HG03064 (cell line): ENCODE measurements around the gene PAK4.

Experiments used
- ATAC-seq: cut with Tn5 transposase; IDR thresholded peaks from one replicate; pipeline ENCODE4 v1.9.1; 2021; ENCODE audit warnings: low read depth; ENCODE audit not compliant: unreplicated experiment

Gene PAK4

DNA sequence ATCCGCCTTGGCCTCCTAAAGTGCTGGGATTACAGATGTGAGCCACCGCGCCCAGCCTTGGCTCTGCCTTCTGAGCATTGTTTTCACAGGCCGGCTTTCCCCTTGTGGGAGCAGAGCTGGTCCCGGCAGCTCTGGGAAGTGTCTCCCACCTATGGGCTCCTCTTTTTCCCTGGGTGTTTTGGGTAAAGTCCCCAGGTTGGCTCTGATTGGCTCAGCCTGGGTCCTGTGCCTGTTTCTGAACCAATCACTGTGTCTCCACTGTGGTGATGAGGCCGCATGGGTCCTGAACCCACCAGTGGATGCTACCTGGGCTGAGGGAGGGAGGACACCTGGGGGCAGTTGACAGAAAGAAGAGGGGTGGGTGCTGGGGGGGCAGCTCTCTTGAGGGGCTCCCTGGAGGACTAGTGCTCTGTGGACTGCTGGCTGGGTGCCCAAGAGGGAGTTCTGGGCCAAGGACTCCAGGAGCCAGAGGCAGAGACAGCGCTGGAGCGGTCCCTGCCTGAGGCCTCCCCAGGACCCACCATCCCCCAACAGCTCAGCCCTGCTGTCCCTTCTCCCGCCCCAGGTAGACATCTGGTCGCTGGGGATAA lies 51.6 kb downstream of the PAK4 start:
- ATAC-seq, result no peak

- no peak for ATAC-seq
These were observed 52.1 kb downstream of the PAK4 start for GRCh38 chr19:39177736-39178135.

- ATAC-seq, result no peak
These were observed 52.9 kb downstream of the PAK4 start for GRCh38 chr19:39178296-39179006.

- no peak for ATAC-seq
These were observed 54.2 kb downstream of the PAK4 start for GRCh38 chr19:39179754-39180153.

DNA sequence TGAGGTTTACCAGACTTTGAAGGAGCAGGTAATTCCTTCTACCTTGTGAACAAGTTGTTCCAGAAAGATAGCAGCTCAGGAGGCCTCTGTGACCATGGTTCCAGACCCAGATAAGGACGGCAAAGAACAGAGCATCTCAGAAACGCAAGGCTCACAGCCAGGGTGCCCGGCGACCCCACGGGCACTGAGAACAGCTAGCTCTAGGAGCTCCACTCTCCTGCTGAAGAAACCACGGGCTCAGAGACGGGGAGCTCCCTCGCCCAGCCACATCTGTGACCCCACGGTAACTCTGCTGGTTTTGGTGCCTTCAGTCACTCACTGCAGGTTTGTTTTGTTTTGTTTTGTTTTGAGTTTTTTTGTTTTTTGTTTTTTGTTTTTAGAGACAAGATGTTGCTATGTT lies 55.2 kb downstream of the PAK4 start:
- ATAC-seq, result no peak

DNA sequence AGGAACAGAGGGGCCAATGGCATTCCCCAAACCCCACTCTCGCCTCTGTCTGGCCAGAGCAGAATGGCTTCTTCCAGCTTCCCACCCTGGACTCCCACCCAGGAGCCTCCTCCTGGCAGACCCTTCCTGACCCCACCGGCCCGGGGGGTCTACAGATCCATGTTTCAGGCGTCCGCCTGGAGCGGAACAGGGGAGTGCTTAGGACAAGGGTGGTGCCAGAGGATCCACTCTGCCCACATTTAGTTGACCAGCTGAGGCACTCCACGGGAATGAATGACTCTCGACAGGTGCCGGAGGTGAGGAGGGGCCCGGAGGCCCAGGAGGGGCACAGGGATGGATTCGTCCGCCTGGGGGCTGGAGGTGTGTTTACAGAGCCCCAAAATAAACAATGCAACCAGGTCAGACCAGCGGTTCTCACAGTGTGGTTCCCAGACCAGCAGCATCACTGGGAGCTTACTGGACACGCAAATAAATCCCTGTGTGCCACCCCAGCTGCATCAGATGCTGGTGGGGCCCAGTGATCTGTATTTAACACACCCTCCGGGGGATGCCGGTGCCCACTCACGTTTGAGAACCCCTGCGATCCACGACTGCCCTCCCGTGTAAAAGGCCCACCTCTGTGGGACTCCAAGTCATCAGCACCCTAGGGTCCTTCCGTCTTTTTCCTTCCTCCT lies 56.1 kb downstream of the PAK4 start:
- no peak for ATAC-seq

DNA sequence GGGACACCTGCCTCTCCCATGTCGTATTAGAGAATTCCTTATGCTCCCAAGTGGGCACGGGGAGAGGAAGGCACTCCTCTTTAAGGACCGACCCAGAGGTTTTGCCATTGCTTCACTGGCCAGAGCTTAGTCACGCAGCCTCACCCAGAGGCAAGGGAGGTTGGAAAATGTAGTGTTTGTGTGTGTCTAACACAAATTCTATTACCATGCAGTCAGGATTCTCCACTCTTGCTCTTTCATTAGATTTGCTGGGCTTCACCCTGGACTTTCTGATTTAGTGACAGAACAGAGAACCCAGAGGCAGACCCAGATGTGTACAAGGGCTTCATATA lies 56.6 kb downstream of the PAK4 start:
- ATAC-seq, result no peak

DNA sequence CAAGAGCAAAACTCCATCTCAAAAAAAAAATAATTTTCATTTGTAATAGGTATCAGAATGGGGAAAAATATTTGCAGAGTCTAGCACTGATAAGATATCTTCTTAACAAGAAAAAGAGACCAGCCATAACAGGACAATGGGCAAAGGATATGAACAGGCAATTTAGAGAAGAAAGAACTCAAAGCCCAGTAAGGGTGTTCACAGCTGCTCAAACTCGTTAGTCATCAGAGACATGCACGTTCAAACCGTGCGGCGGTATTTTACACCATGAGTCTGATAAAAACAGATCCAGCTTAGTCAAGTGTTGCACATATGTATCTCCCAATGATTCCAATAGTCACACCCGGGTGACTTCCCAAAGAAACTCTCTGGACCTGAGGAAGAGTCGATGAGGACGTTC lies 57.5 kb downstream of the PAK4 start:
- no peak for ATAC-seq

GRCh38 chr19:39186391-39186790 lies 60.8 kb downstream of the PAK4 start:
- no peak for ATAC-seq

- ATAC-seq, result no peak
These were observed 62.0 kb downstream of the PAK4 start for GRCh38 chr19:39187552-39187943.

- ATAC-seq, result no peak
These were observed 63.4 kb downstream of the PAK4 start for GRCh38 chr19:39188960-39189359.

GRCh38 chr19:39190768-39191167 lies 65.2 kb downstream of the PAK4 start:
- ATAC-seq, result no peak

DNA sequence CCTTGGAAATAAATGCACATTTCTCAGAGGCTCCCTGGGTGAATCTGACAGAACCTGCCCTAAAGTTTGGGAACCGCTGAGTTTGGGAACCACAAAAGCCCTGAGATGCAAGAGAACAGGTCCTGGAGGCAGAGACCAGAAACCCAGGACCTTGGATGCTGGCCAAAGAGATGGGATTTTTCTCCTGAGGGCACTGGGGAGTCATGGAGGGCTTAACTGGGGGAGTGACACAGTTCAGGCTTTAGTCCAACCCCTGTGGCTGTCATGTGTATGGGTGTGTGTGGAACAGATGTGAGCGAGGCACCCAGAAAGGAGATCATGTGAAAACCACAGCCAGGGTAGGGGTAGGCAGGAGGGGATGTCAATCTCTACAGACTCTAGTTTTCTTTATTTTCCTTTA lies 67.3 kb downstream of the PAK4 start:
- no peak for ATAC-seq

DNA sequence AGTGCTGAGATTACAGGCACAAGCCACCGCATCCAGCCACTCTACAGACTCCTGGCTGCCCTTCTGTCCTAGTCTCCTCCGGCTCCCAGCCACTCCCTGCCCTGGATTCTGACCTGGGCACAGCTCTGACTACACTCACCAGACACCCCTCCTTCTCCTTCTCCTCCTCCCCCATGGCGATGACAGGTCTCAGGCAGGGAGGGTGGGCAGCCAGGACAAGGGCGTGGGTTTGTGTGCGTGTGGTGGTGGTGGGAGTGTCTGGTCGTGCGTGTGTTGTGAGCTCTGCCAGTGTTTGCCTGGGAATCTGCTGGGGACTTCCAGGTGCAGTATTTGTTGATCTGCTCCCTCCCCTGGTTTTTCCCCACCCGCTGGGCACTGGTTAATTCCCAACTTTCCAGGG lies 68.2 kb downstream of the PAK4 start:
- ATAC-seq, result no peak

GRCh38 chr19:39194832-39195542 lies 69.4 kb downstream of the PAK4 start:
- ATAC-seq, result no peak

DNA sequence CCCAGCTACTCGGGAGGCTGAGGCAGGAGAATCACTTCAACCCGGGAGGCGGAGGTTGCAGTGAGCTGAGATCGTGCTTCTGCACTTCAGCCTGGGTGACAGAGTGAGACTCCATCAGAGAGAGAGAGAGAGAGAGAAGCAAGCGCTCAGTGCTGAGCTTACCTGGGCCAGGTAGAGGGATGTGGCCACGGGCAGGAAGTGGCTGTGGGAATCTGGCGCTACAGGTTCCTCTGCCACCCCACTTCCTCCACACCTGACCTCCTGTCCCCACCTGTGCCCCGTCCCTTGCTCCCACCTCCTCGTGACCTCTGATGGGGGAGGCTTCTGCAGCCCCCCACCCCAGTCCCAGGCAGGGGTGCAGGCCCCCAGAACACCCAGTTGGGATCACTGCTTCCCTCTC lies 70.2 kb downstream of the PAK4 start:
- no peak for ATAC-seq

GRCh38 chr19:39196320-39196719 lies 70.7 kb downstream of the PAK4 start:
- ATAC-seq, result no peak

DNA sequence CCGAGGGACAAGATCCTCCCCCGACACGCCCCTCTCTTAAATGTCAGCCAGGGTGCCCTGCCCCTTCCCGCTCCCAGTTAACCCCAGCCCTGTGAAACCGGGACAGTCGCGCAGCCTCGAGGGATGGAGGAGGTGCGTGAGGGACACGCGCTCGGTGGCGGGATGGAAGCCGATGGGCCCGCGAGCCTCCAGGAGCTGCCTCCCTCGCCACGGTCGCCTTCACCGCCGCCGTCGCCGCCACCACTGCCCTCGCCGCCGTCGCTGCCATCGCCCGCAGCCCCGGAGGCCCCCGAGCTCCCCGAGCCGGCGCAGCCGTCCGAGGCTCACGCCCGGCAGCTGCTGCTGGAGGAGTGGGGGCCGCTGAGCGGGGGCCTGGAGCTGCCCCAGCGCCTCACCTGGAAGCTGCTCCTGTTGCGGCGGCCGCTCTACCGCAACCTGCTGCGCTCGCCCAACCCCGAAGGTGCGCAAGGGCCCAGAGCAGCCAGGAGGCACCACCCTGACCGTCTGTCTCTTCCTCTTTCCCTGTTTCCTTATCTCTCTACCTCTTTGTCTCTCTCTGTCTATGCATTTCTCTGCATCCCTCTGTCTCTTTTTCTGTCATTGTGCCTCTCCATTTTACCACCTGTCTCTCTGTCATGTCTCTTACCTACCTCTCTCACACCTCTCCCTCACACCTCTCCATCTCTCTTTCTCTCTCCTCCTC lies 71.4 kb downstream of the PAK4 start, which contains the start of gene NCCRP1:
Gene NCCRP1 (plus strand): TSS at position 105 of the 703 bp plus-strand sequence. CDS start 19 bp downstream, at position 124.
- no peak for ATAC-seq

- ATAC-seq, result no peak
These were observed 72.2 kb downstream of the PAK4 start for GRCh38 chr19:39197808-39198207.

- no peak for ATAC-seq
These were observed 73.4 kb downstream of the PAK4 start for GRCh38 chr19:39199025-39199424.
